GM18499 (cell line): ENCODE measurements around the gene FAM107B.
"Not testable (repeated sequence)": the region's sequence is repeated elsewhere in the genome, so short reads cannot be mapped to it uniquely, and the experiment has no call there.

Source experiments
- ATAC-seq: cut with Tn5 transposase; IDR thresholded peaks from one replicate; pipeline ENCODE4 v1.9.1; 2021; ENCODE audit warnings: moderate number of reproducible peaks; ENCODE audit not compliant: insufficient read depth, unreplicated experiment

The FAM107B gene

DNA sequence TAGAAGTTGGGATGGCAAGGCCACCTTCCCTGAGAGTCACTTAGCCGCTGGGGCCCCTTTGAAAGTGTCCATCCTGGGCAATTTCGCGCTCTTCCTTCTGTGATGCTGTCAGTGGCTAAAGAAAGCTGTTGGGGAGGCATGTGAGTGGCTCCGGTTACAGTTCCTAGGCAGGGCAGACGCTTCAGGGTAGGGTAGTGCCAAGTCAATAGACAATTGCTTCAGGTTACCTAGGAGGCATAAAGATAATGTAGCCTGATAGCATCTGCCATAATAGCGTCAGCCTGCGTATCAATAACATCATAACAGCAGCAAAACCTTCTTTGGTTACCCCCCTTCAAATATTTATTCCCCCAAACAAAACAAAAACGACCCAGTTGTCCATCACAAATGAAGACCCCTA is at the start of gene FAM107B:
Gene FAM107B (minus strand): TSS at position 101 of the 400 bp plus-strand sequence. CDS start 234 bp downstream, outside the sequence.
- ATAC-seq: no peak

DNA sequence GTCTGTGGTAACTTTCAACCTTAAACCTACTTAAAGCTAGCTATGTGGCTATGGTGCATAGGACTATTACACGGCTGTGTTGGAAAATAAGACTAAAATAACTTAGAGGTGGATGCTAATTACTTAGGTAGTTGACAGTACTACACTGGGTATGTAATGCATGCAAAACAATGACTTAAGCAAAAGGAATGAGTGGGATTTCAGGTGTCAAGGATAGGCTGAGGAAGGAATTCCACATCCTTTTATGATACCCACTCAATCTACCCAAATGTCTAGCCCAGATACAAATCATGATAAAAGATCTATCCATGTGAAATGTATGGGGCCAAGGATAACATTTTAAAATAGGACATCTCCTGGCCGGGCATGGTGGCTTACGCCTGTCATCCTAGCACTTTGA is 49.3 kb upstream of the FAM107B start:
- ATAC-seq: no peak

DNA sequence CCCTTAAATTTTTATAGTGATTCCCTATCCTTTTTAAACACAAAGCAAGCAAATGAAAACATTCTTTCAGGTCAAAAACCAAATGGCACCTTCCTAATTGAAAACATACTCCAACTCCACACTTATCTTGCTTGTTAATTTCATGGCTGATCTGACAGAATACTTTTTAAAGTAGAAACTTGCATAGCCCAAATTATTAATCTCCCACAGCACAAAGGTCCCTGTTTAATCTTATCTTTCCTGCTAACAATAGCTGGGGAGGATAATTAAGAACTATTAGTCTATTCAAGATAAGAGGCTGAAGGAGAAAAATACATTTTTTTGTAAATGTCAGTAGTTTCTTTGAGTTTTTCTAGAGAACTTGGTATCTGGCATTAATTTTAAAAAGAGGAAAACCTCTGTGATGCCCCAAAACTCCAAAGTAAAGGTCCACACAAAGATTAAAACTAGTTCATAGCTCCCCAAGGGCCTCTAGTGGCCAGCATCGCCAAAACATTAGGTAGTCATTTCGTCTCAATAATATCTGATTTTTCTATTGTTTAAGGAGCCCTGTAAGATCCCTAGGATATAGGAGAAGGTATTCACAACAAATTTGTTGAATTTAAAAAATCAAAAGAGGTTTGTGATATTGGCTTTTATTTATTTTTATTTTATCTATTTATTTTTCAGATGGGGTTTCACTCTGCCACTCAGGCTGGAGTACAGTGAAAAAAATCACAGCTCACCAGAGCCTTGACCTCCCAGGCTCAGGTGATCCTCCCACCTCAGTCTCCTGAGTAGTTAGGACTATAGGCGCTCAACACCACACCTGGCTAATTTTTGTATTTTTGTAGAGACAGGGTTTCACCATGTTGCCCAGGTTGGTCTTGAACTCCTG is 48.4 kb upstream of the FAM107B start:
- ATAC-seq: no peak

DNA sequence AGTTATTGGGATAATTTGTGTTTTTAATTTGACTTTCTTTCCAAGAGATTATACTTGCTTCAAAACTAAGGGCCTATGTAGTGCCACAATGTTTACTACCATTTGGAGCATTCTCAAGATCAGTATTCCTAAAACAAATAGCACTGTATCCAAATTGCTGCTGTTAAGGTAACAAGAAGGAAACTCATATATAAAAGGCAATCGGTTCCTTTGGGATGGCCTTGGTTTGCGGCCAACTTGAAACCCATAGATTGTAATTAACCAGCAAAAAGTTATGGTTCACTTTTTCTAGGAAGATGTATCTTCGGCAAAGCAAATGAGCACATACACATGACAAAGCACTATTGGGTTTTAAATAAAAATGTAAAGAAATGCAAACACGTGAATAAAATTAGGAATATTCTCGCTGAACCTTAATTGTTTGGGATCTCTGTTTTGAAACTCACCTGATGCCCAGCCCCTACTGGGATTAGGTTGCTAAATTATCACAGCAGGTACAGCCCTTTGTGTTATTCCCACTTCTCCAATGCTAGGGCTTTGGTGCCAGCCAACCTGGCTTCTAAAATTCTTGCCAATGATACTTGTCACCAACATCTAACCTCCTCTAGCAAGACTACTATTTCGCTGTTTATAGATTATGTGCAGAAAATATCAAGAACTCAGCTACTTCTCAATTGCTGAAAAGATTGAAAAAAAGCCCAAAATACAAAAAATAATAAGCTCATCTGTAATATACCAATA is 47.1 kb upstream of the FAM107B start:
- no peak for ATAC-seq

DNA sequence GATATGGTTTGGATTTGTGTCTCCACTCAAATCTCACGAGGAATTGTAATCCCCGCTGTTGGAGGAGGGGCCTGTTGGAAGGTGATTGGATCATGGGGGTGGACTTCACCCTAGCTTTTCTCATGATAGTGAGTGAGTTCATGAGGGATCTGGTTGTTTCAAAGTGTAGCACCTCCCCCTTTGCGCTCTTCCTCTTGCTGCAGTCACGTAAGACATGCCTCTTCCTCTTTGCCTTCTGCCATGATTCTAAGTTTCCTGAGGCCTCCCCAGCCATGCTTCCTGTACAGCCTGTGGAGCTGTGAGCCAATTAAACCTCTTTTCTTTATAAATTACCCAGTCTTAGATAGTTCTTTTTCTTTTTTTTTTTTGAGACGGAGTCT is 46.1 kb upstream of the FAM107B start:
- ATAC-seq: no peak

DNA sequence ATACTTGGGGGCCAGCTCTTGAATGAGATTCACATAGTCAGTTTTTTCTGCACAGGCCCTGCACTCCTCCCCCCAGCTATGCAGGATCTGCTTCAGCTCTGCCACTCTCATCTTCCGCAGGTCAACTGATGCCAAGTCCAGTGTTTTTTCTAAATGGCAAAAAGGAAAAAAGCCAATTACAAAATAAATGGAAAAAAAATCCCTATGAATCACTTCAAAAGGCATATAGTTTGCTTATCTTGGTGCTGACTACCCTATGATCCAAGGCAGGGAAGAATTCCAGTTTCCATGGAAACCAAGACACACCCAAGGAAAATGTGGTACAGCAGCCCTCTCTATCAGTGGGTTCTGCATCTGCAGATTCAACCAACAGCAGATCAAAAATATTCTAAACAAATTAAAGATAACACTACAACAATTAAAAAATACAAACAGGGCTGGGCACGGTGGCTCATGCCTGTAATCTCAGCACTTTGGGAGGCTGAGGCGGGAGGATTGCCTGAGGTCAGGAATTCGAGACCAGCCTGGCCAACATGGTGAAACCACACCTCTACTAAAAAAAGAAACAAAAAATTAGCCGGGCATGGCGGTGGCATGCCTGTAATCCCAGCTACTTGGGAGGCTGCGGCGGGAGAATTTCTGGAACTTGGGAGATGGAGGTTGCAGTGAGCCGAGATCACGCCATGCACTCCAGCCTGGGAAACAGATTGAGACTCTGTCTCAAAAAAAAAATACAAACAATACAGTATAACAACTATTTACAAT is 45.5 kb upstream of the FAM107B start:
- ATAC-seq: no peak

DNA sequence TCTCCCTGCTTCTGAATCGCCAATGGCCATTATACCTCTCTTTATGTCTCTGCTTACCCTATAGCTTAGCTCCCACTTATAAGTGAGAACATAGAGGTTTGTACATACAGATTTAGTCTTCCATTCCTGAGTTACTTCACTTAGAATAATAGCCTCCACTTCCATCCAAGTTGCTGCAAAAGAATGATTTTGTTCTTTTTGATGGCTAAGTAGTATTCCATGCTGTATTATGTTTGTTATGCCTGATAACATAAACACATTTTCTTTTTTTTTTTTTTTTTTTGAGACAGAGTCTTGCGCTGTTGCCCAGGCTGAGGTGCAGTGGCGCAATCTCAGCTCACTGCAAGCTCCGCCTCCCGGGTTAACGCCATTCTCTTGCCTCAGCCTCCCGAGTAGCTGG is 42.0 kb upstream of the FAM107B start:
- not testable (repeated sequence) for ATAC-seq

DNA sequence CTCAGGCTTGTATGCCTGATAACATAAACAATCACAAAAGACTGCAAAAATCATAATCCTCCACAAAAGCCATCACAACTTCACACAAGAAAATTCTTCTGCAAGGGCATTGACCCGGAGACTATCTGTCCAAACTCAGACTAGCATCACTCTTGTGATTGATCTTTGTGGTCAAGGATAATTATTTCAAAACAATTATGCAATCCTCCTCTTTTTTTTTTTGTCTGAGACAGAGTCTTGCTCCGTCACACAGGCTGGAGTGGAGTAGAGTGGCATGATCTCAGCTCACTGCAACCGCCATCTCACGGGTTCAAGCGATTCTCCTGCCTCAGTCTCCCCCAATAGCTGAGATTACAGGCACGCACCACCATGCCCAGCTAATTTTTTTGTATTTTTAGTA is 41.0 kb upstream of the FAM107B start:
- no peak for ATAC-seq

DNA sequence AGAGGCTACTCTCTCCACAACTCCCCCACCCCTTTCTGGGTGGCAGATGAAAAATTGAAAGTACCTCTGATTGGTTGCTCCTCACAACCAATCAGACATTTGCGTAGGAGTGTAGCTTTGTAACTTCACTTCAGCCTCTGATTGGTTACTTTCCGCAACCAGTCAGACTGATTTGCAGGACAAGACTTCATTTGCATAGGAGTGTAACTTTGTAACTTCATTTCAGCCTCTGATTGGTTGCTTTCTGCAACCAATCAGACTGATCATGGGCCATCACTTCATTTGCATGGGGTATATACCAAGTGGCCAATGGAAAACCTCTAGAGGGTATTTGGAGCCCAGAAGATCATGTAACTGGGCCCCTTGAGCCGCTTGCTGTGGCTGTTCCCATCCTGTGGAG is 37.6 kb upstream of the FAM107B start:
- no peak for ATAC-seq

DNA sequence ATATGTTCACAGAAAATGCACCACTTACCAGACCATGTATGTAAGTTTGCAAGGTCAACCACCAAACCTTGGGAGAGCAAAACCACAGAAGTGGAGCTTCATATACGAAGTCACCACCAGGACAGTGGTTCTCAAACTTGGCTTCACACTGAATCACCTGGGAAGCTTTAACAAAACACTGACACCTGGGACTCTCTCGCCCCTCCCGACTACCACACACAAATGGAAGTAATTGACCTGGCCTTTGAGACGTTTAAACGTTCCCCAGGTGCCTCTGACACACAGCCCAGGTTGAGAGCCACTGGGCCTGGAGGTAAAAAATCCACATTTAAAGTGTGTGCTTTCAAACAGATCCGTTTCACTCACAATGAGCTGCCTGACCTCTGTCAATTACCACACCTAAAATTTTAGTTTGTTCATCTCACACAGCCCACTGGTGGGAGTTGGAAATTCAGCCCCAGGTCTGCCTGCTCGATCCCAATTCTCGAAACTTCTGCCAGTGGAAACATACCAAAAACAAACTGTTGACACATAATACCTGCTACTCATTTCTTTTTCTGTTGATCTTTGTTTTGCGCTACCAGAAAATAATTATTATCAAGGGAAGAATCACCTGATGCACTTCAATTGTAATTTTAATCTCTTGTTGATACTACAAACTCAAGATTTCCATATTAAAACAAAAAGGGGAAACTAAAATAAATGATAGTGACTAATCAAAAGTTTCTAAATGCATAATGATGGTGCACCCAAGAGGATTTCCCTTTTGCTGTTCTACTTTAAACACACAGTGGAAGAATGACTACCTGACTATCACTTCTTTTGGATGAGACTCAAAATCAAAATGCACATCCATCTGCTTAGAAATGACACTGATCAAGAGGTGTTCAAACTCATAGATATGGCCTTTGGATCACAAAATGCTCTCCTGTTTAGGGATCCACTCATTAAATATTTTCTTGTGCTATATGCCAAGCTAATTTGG is 36.6 kb upstream of the FAM107B start:
- no peak for ATAC-seq

DNA sequence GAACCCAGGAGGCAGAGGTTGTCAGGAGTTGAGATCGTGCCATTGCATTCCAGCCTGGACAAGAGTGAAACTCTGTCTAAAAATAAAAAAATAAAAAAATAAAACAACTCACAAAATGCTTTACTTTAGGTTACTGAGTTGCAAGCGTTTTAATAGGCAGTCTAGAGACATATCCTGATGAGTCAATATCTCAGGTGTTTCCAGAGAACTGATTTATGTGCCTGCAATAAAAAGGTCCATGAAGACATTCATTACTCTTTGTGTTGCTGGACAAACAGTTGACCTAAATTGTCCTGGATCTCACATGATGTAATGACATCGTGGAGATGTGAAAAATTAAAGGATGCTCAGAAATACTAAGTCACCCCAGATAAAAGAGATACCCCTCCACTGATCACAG is 31.6 kb upstream of the FAM107B start:
- no peak for ATAC-seq

DNA sequence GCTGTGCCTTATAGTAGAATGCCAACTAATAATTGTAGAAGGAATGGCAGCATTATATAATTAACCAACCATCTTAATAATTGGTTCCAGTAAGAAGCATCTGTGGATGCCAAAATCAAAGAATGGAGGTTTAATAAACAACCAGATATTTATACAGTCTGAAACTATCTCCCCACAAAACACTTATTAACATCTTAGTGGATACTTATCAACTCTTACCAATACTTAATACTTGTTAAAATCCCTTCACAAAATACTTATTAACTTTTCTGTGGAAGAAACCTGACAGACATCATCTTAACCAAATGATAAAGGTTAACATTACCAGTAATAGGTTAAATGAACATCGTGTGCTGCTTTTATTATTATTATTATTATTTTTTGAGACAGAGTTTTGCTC is 29.1 kb upstream of the FAM107B start:
- ATAC-seq: no peak

DNA sequence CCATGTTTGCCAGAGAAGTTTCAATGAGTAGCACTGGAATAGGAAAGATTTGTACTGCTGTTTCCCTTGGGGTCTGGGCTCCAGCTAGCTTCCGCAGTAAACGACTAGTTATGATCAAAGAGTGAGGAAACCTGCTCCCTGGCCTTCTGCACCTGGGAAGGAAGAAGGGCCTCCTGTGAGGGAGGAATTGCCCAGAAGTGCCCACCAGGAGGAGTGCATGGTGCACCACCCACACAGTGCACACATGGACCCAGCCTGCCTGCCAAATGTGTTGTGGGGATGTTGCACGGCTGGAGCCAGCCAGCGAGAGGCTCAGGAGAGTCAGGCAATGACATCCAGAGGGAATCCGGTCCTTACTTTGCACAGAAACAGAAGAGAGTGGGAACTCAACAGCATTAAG is 27.0 kb upstream of the FAM107B start:
- ATAC-seq: no peak

DNA sequence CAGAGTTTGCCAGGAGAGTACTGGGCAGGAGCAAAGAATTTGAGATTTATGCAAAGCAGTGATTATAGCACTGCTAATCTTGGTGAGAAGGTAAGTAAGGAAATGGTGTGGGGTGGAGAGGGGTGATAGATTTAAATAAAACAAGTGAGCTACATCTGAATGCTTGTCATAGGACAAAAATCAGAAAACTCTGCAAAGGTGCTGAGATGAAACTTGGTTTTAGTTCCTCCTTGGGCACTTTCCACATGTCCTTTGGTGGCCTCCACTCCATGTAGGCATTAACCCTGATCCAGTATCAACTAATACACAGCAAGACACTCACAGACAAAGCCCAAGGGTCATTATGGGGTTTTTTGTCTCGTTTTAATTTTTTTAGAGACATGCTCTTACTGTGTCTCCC is 25.7 kb upstream of the FAM107B start:
- ATAC-seq: no peak

DNA sequence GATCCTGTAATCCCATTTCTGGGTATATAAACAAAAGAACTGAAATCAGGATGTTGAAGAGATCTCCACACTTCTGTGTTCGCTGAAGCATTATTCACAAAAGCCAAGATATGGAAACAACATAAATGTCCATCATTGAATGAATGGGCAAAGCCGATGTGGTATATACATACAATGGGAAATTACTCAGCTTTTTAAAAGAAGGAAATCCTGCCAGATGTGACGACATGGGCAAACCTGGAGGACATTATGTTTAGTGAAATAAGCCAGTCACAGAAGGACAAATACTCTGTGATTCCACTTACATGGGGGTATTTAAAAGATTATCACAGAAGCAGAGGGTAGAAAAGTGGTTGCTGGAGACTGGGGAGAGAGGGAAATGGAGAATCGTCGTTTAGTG is 23.9 kb upstream of the FAM107B start:
- no peak for ATAC-seq

DNA sequence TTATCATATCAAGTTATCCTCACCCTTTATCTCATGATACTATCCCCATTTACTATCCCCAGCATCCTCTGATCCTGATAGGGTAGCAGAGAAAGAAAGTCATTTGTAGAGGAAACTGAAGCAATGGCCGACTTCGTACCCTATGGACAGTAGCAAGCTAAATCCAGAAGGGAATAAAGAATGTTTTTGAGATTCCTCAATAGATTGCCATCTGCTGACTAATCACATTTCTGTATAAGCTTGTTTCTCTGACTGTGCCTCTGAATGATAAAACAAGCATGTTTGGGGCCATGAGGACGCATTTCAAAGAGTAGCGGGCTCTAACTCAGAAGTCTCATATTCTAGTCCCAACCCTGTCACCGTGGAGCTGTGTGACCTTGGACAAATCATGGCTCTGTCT is 13.2 kb upstream of the FAM107B start:
- ATAC-seq: no peak

DNA sequence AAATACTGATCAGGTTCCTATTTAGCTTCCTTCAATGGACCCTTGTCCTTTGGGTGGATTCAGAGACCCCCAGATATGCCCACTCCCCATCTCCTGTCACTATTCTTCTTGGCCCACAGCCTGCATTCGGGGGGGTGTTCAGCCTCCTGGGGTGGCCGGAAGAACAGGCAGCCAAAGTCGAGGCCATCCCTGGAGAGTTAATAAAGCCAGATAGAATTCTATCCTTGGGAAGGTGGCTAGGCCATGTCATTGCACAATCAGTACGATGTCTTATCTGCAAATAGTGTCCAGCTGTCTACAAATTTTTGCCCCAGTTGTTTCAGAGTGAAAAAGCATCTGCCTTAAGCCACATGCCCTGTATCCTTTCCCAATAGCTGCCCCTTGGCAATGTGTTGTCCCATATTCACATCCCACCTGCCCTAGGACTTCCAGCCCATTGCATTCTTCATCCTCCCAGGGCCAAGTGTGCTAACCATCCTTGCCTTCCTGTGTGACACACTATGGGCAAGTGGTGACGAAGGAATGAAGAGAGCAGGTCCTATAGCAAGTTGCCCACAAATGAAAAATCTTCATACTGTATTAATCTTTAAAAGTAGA is 9.9 kb upstream of the FAM107B start:
- ATAC-seq: no peak

DNA sequence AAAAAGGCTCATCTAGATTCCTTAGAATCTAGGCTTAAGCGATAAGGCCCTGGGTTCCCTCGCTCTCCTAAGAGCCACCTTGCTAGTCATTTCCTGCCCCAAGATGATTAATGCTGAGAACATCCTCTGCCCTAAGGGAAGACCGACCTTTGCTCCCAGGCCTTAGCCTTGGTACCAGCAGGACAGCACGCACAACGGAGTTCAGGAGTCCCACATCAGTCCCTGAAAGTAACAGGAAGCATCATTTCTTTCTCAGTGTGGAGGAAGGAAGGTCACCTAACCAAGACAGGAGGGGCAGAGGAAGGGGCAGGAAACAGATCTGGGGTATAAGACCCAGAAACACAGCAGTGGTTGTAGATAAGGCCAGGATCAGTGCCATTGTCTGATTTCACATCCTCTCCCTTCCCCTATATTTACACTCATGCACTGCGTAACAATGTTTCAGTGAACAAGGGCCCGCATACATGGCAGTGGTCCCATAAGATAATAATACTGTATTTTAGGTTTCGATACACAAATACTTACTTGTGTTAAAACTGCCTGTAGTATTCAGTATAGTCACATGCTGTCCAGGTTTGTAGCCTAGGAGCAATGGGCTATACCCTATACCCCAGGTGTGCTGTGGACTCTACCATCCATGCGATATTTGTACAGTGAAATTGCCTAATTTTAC is 8.1 kb upstream of the FAM107B start:
- ATAC-seq: no peak

DNA sequence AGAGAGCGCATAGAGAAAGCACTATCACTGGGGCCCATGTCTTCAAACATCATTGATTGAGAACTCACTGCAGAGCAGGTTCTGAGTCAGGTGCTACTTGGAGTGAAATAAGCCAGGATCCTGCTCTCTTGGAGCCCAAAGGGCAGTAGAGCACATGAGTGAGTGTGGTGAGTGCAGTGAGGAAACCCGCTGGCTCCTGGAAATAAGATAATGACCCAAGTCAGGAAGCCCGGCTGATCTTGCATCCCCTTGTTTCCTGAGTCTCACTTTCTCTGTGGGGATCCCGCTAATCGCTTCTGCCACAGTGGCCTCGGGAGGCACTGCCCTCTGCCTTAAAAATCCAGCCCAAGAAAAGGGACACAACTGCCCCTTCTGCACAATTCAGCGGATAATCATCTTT is 7.1 kb upstream of the FAM107B start:
- no peak for ATAC-seq
